Smooth muscle cell (in vitro differentiated cells): ENCODE measurements around the gene SLC39A11. TPM values are rescaled to one million over a fixed set of nuclear protein-coding genes. Genes with fewer than 3 reads are reported as not detected.

Experiments used
- DNase-seq: peaks from one replicate; lab custom pipeline; 2025; ENCODE audit not compliant: unreplicated experiment; lab: John Stamatoyannopoulos, UW
- H2AFZ ChIP-seq: fragments of 200-600 bp; sonication (generic); 2 replicates; pipeline ENCODE4 v1.6.0; 2016; ENCODE audit warnings: antibody characterized with exemption, low read depth, mild to moderate bottlenecking
- H3F3A ChIP-seq: fragments of 200-600 bp; sonication (generic); 2 replicates; pipeline ENCODE4 v1.6.0; 2017; ENCODE audit warnings: antibody characterized with exemption, low read depth
- H3K27ac ChIP-seq: fragments of 200-600 bp; sonication (generic); 2 replicates; pipeline ENCODE4 v1.5.1; 2016; ENCODE audit warnings: low read depth, mild to moderate bottlenecking
- H3K27me3 ChIP-seq: fragments of 200-600 bp; sonication (generic); 2 replicates; pipeline ENCODE4 v1.6.1; 2016; ENCODE audit warnings: low read depth, mild to moderate bottlenecking
- H3K36me3 ChIP-seq: fragments of 200-600 bp; sonication (generic); 2 replicates; pipeline ENCODE4 v1.5.1; 2016; ENCODE audit warnings: low read depth
- H3K4me1 ChIP-seq: fragments of 200-600 bp; sonication (generic); 2 replicates; pipeline ENCODE4 v1.5.1; 2016; ENCODE audit warnings: low read depth
- H3K4me2 ChIP-seq: fragments of 200-600 bp; sonication (generic); 2 replicates; pipeline ENCODE4 v1.6.0; 2016; ENCODE audit warnings: mild to moderate bottlenecking
- H3K4me3 ChIP-seq: fragments of 200-600 bp; sonication (generic); 2 replicates; pipeline ENCODE4 v1.5.1; 2016; ENCODE audit warnings: mild to moderate bottlenecking
- H3K79me2 ChIP-seq: fragments of 200-600 bp; sonication (generic); 2 replicates; pipeline ENCODE4 v1.6.0; 2016; ENCODE audit warnings: low read depth, mild to moderate bottlenecking
- H3K9ac ChIP-seq: fragments of 200-600 bp; sonication (generic); 2 replicates; pipeline ENCODE4 v1.6.0; 2016; ENCODE audit warnings: low read depth
- H3K9me3 ChIP-seq: fragments of 200-600 bp; sonication (generic); replicated peaks from 2 replicates; pipeline ENCODE4 v1.5.1; 2016; ENCODE audit warnings: low read depth
- H4K20me1 ChIP-seq: fragments of 200-600 bp; sonication (generic); 2 replicates; pipeline ENCODE4 v1.6.0; 2016; ENCODE audit warnings: low read depth
- WGBS: methylation state at CpG from one replicate; pipeline ENCODE4 v1.1.7; 2016; ENCODE audit warnings: low lambda C conversion rate; 5-methylcytosine and 5-hydroxymethylcytosine counted together
- polyA plus RNA-seq: library from polyadenylated mRNA; unstranded; fragments of >200 nt; fragmentation: Nextera tagmentation; extraction: Ambion mirVana; gene quantifications from 2 replicates; pipeline ENCODE4 v1.2.1, GENCODE V29; 2016
- total RNA-seq: library from RNA; depleted of rRNA; stranded (reverse); fragments of >200 nt; gene quantifications from 2 replicates; pipeline ENCODE4 v1.2.3, GENCODE V29; 2014
- TF ChIP-seq, protein P1 (sequence below): fragments of 200-600 bp; sonication (generic); IDR thresholded peaks from 2 replicates; pipeline ENCODE4 v1.5.1; 2017; ENCODE audit warnings: borderline replicate concordance, mild to moderate bottlenecking, antibody characterized with exemption; ENCODE audit not compliant: insufficient read depth, poor library complexity, severe bottlenecking

The SLC39A11 gene
- total and polyA plus RNA-seq, 2 experiments from 2014 or later, result 9.2 to 36.7 TPM

DNA sequence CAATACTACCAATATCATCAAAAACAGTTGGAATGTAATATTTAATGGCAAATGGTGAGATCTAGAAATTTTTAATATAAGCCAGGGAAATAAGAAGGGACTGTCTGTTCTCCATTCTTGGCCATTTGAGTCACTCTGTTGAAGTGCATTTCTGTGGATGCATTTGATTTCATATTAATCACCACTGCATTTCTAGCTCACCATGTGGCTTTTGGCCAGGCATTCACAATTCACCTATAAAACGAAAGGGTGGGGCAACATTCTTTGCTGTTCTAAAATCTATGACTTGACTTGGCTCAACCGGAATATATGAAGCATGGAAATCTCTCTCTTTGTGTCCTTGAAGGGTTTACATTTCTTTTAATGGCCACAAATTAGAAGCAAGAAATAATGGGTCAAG is 483.0 kb downstream of the SLC39A11 start:
- Histone ChIP-seq H4K20me1 (no peaks in the 10 kb centered on the region), H3K9me3 (no peaks in the 10 kb centered on the region), H3K9ac (no peak overlapping the region), H3K27ac (no peak overlapping the region), H3K4me2 (no peak overlapping the region), H2AFZ (no peak overlapping the region), H3K4me1 (peaks cover 10% of the 10 kb centered on the region), H3K36me3 (no peaks in the 10 kb centered on the region), H3K79me2 (no peaks in the 10 kb centered on the region), H3K27me3 (no peaks in the 10 kb centered on the region), H3K4me3 (no peak overlapping the region), H3F3A (peaks cover 7% of the 10 kb centered on the region)
- DNase-seq, result no peak
- TF ChIP-seq, protein P1, sequence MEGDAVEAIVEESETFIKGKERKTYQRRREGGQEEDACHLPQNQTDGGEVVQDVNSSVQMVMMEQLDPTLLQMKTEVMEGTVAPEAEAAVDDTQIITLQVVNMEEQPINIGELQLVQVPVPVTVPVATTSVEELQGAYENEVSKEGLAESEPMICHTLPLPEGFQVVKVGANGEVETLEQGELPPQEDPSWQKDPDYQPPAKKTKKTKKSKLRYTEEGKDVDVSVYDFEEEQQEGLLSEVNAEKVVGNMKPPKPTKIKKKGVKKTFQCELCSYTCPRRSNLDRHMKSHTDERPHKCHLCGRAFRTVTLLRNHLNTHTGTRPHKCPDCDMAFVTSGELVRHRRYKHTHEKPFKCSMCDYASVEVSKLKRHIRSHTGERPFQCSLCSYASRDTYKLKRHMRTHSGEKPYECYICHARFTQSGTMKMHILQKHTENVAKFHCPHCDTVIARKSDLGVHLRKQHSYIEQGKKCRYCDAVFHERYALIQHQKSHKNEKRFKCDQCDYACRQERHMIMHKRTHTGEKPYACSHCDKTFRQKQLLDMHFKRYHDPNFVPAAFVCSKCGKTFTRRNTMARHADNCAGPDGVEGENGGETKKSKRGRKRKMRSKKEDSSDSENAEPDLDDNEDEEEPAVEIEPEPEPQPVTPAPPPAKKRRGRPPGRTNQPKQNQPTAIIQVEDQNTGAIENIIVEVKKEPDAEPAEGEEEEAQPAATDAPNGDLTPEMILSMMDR, result no peak
- 91% methylated on average over 2 of the region's 2 CpGs for WGBS

DNA sequence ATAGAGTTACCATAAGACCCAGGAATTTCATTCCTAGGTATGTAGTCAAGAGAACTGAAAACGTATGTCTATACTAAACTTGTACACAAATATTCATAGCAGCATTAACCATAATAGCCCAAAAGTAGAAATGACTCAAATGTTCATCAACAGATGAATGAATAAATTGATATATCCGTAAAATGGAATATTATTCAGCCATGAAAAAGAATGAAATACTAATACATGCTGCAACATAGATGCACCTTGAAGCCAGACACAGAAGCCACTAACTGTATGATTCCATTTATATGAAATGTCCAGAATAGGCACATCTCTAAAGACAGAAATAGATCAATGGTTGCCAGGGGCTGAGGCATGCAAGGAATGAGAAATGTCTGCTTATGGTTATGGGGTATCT is 484.1 kb downstream of the SLC39A11 start:
- no peak for DNase-seq
- no peaks in the 10 kb centered on the region for H3K4me1 ChIP-seq
- 86% methylated on average over 2 of the region's 2 CpGs for WGBS
- no peaks in the 10 kb centered on the region for H3K79me2 ChIP-seq
- no peak overlapping the region for H3K4me2 ChIP-seq
- H3K27ac ChIP-seq, result no peak overlapping the region
- H3K27me3 ChIP-seq, result no peaks in the 10 kb centered on the region
- H3K9me3 ChIP-seq, result no peaks in the 10 kb centered on the region
- H2AFZ ChIP-seq, result no peak overlapping the region
- no peak overlapping the region for H3K4me3 ChIP-seq
- no peak overlapping the region for H3K9ac ChIP-seq
- no peaks in the 10 kb centered on the region for H3K36me3 ChIP-seq
- TF ChIP-seq, protein P1, result no peak
- no peaks in the 10 kb centered on the region for H3F3A ChIP-seq
- no peaks in the 10 kb centered on the region for H4K20me1 ChIP-seq

- Histone ChIP-seq H4K20me1 (no peaks in the 10 kb centered on the region), H3K36me3 (no peaks in the 10 kb centered on the region), H3K9ac (no peak overlapping the region), H2AFZ (no peak overlapping the region), H3K9me3 (no peaks in the 10 kb centered on the region), H3K4me2 (no peak overlapping the region), H3F3A (no peaks in the 10 kb centered on the region), H3K4me3 (no peak overlapping the region), H3K27me3 (no peaks in the 10 kb centered on the region), H3K27ac (no peak overlapping the region), H3K79me2 (no peaks in the 10 kb centered on the region), H3K4me1 (peaks cover 4% of the 10 kb centered on the region)
- TF ChIP-seq, protein P1, result no peak
- no peak for DNase-seq
These were observed 485.8 kb downstream of the SLC39A11 start for GRCh38 chr17:72606656-72607055.

- Histone ChIP-seq H3K27me3 (no peaks in the 10 kb centered on the region), H3K27ac (no peak overlapping the region), H3K79me2 (no peaks in the 10 kb centered on the region), H3K4me2 (no peak overlapping the region), H2AFZ (no peak overlapping the region), H3K9ac (no peak overlapping the region), H3K4me3 (no peak overlapping the region), H3F3A (no peaks in the 10 kb centered on the region), H3K36me3 (no peaks in the 10 kb centered on the region), H4K20me1 (no peaks in the 10 kb centered on the region), H3K9me3 (no peaks in the 10 kb centered on the region), H3K4me1 (peaks cover 4% of the 10 kb centered on the region)
- no peak for DNase-seq
- 88% methylated on average over 1 of the region's 1 CpG for WGBS
- TF ChIP-seq, protein P1, result no peak
These were observed 486.9 kb downstream of the SLC39A11 start for GRCh38 chr17:72605543-72605942.
